GM21515 (cell line): ENCODE results near the gene CCL13.
"Not testable (repeated sequence)": the region's sequence is repeated elsewhere in the genome, so short reads cannot be mapped to it uniquely, and the experiment has no call there.

Experiments
- ATAC-seq: cut with Tn5 transposase; IDR thresholded peaks from one replicate; pipeline ENCODE4 v1.9.1; 2021; ENCODE audit not compliant: unreplicated experiment

Gene CCL13

GRCh38 chr17:34356194-34356593, at the start of gene CCL13:
TSS of gene CCL13 (plus strand) at chr17:34356480. CDS start at chr17:34356527, 47 bp downstream.
- ATAC-seq: no peak

- ATAC-seq: no peak
These were observed 49.2 kb upstream of the CCL13 start for GRCh38 chr17:34307110-34307509.

GRCh38 chr17:34308371-34308770, 47.9 kb upstream of the CCL13 start:
- no peak for ATAC-seq

GRCh38 chr17:34311291-34311690, 45.0 kb upstream of the CCL13 start:
- ATAC-seq: no peak

GRCh38 chr17:34312080-34312479, 44.2 kb upstream of the CCL13 start:
- ATAC-seq: no peak

GRCh38 chr17:34313164-34313563, 43.1 kb upstream of the CCL13 start:
- no peak for ATAC-seq

GRCh38 chr17:34314279-34314678, 42.0 kb upstream of the CCL13 start:
- no peak for ATAC-seq

GRCh38 chr17:34318474-34318873, 37.8 kb upstream of the CCL13 start:
- ATAC-seq: no peak

GRCh38 chr17:34319039-34319483, 37.2 kb upstream of the CCL13 start, which contains the start of gene CCL8:
TSS of gene CCL8 (plus strand) at chr17:34319435. CDS start at chr17:34319502, 67 bp downstream.
- no peak for ATAC-seq

GRCh38 chr17:34321964-34322363, 34.3 kb upstream of the CCL13 start:
- ATAC-seq: no peak

- not testable (repeated sequence) for ATAC-seq
These were observed 28.7 kb upstream of the CCL13 start for GRCh38 chr17:34327580-34327979.

GRCh38 chr17:34337701-34338100, 18.6 kb upstream of the CCL13 start:
- ATAC-seq: no peak

GRCh38 chr17:34339138-34339770, 17.0 kb upstream of the CCL13 start:
- no peak for ATAC-seq

GRCh38 chr17:34341916-34342315, 14.4 kb upstream of the CCL13 start:
- no peak for ATAC-seq

GRCh38 chr17:34347063-34347462, 9.2 kb upstream of the CCL13 start:
- ATAC-seq: no peak

- ATAC-seq: no peak
These were observed 6.5 kb upstream of the CCL13 start for GRCh38 chr17:34349751-34350150.

GRCh38 chr17:34351096-34351495, 5.2 kb upstream of the CCL13 start:
- no peak for ATAC-seq

GRCh38 chr17:34352191-34352590, 4.1 kb upstream of the CCL13 start:
- ATAC-seq: no peak

- ATAC-seq: no peak
These were observed 1.6 kb upstream of the CCL13 start for GRCh38 chr17:34354637-34355036.

GRCh38 chr17:34357398-34357797, 1.1 kb downstream of the CCL13 start:
- ATAC-seq: no peak

GRCh38 chr17:34358631-34359030, 2.4 kb downstream of the CCL13 start:
- ATAC-seq: no peak

- ATAC-seq: no peak
These were observed 4.5 kb downstream of the CCL13 start for GRCh38 chr17:34360601-34361270.
